Ishikawa (cell line): Measurements from ENCODE around the gene BFSP1.

Experiments
- CEBPB ChIP-seq: IDR thresholded peaks from 2 replicates; pipeline ENCODE4 v1.6.1; 2012
- CREB1 ChIP-seq: IDR thresholded peaks from 2 replicates; pipeline ENCODE4 v1.6.1; 2012; ENCODE audit warnings: low read depth
- EGR1 ChIP-seq: IDR thresholded peaks from 2 replicates; pipeline ENCODE4 v1.6.1; 2012
- EP300 ChIP-seq: IDR thresholded peaks from 2 replicates; pipeline ENCODE4 v1.6.1; 2012; ENCODE audit warnings: borderline replicate concordance
- NFIC ChIP-seq: IDR thresholded peaks from 2 replicates; pipeline ENCODE4 v1.6.1; 2012
- REST ChIP-seq: IDR thresholded peaks from 2 replicates; pipeline ENCODE4 v1.6.1; 2012; ENCODE audit warnings: low read depth, mild to moderate bottlenecking
- TAF1 ChIP-seq: IDR thresholded peaks from 2 replicates; pipeline ENCODE4 v1.6.1; 2012; ENCODE audit warnings: low read depth, mild to moderate bottlenecking
- TCF12 ChIP-seq: IDR thresholded peaks from 2 replicates; pipeline ENCODE4 v1.6.1; 2012; ENCODE audit warnings: low read depth
- YY1 ChIP-seq: IDR thresholded peaks from 2 replicates; pipeline ENCODE4 v1.6.1; 2012; ENCODE audit warnings: low read depth

- no peak for TF ChIP-seq EP300
- TF ChIP-seq CEBPB, result no peak
- TF ChIP-seq CREB1, result no peak
- no peak for TF ChIP-seq EGR1
- no peak for TF ChIP-seq YY1
- no peak for TF ChIP-seq TCF12
- no peak for TF ChIP-seq TAF1
- TF ChIP-seq NFIC, result no peak
- TF ChIP-seq REST, result no peak
Measured at GRCh38 chr20:17499041-17499440, 32.1 kb downstream of the BFSP1 start.
